ENCODE results near the gene ALK.

ALK gene

GRCh38 chr2:29583548-29584156, 337.7 kb downstream of the ALK start:
- DNase-seq (ENCODE audit: low read depth in 2 of 3, low spot score in 2 of 3), result no peak

- DNase-seq (ENCODE audit: low read depth in 2 of 3, low spot score in 2 of 3), result no peak
These were observed 338.3 kb downstream of the ALK start for GRCh38 chr2:29583104-29583503.

- DNase-seq (ENCODE audit: low read depth in 2 of 3, low spot score in 2 of 3), result no peak
These were observed 339.3 kb downstream of the ALK start for GRCh38 chr2:29582062-29582461.

GRCh38 chr2:29580223-29580622, 341.2 kb downstream of the ALK start:
- DNase-seq (ENCODE audit: low read depth in 2 of 3, low spot score in 2 of 3), result no peak

- no peak for DNase-seq (ENCODE audit: low read depth in 2 of 3, low spot score in 2 of 3)
These were observed 341.8 kb downstream of the ALK start for GRCh38 chr2:29579495-29580169.

GRCh38 chr2:29578084-29578598, 343.2 kb downstream of the ALK start:
- no peak for DNase-seq (ENCODE audit: low read depth in 2 of 3, low spot score in 2 of 3)

GRCh38 chr2:29576231-29576630, 345.2 kb downstream of the ALK start:
- DNase-seq (ENCODE audit: low read depth in 2 of 3, low spot score in 2 of 3), result no peak

GRCh38 chr2:29575370-29575890, 346.0 kb downstream of the ALK start:
- no peak for DNase-seq (ENCODE audit: low read depth in 2 of 3, low spot score in 2 of 3)

- no peak for DNase-seq (ENCODE audit: low read depth in 2 of 3, low spot score in 2 of 3)
These were observed 347.8 kb downstream of the ALK start for GRCh38 chr2:29573612-29574011.

GRCh38 chr2:29573147-29573546, 348.2 kb downstream of the ALK start:
- no peak for DNase-seq (ENCODE audit: low read depth in 2 of 3, low spot score in 2 of 3)

- DNase-seq (ENCODE audit: low read depth in 2 of 3, low spot score in 2 of 3), result no peak
These were observed 350.8 kb downstream of the ALK start for GRCh38 chr2:29570539-29570938.

GRCh38 chr2:29567906-29568520, 353.4 kb downstream of the ALK start:
- DNase-seq (ENCODE audit: low read depth in 2 of 3, low spot score in 2 of 3), result no peak

- no peak for DNase-seq (ENCODE audit: low read depth in 2 of 3, low spot score in 2 of 3)
These were observed 357.7 kb downstream of the ALK start for GRCh38 chr2:29563697-29564096.

- no peak for DNase-seq (ENCODE audit: low read depth in 2 of 3, low spot score in 2 of 3)
These were observed 358.5 kb downstream of the ALK start for GRCh38 chr2:29562896-29563295.

- DNase-seq (ENCODE audit: low read depth in 2 of 3, low spot score in 2 of 3), result no peak
These were observed 359.1 kb downstream of the ALK start for GRCh38 chr2:29562319-29562718.

- DNase-seq (ENCODE audit: low read depth in 2 of 3, low spot score in 2 of 3), result no peak
These were observed 359.8 kb downstream of the ALK start for GRCh38 chr2:29561628-29562027.

- no peak for DNase-seq (ENCODE audit: low read depth in 2 of 3, low spot score in 2 of 3)
These were observed 360.2 kb downstream of the ALK start for GRCh38 chr2:29561181-29561580.

GRCh38 chr2:29560566-29560965, 360.8 kb downstream of the ALK start:
- DNase-seq (ENCODE audit: low read depth in 2 of 3, low spot score in 2 of 3), result no peak

- no peak for DNase-seq (ENCODE audit: low read depth in 2 of 3, low spot score in 2 of 3)
These were observed 361.4 kb downstream of the ALK start for GRCh38 chr2:29560030-29560429.

GRCh38 chr2:29559578-29559977, 361.8 kb downstream of the ALK start:
- DNase-seq (ENCODE audit: low read depth in 2 of 3, low spot score in 2 of 3), result no peak

- DNase-seq (ENCODE audit: low read depth in 2 of 3, low spot score in 2 of 3), result no peak
These were observed 363.3 kb downstream of the ALK start for GRCh38 chr2:29558097-29558496.

- no peak for DNase-seq (ENCODE audit: low read depth in 2 of 3, low spot score in 2 of 3)
These were observed 364.1 kb downstream of the ALK start for GRCh38 chr2:29557268-29557667.

Data from activated CD8-positive, alpha-beta memory T cell treated with anti-CD3 and anti-CD28 coated beads for 48 hours (primary cell).